ENCODE data around the gene FAM193A.
"Not testable (repeated sequence)": the region's sequence is repeated elsewhere in the genome, so short reads cannot be mapped to it uniquely, and the experiment has no call there.

Gene FAM193A

GRCh38 chr4:2755821-2756690 lies 219.6 kb downstream of the FAM193A start, which contains the start of gene TNIP2:
Gene TNIP2, minus strand, starts transcription at chr4:2756336. Its CDS starts 47 bp downstream, at chr4:2756289.
- peak; percentile 64 for DNase-seq

DNA sequence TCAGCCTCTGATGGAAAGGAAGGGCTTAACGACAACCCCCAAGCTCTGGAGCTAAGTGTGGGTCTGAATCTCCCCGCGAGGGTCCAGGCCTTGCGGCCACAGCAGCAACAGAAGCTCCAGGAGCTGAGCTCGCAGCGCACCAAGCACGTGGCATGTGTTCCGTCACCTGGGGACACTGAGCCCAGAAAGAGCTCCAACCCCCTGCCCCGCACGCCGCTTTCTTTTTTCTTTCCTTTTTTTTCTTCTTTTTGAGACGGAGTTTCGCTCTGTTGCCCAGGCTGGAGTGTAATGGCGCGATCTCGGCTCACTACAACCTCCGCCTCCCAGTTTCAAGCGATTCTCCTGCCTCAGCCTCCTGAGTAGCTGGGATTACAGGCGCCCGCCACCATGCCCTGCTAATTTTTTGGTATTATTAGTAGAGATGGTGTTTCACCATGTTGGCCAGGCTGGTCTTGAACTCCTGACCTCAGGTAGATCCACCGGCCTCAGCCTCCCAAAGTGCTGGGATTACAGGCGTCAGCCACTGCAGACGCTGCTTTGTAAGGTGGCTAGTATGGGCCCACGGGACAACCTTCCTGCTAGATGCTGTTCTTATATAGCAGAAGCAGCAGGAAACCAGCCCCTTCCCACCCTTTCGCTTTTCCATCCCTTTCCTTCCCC lies 220.4 kb downstream of the FAM193A start:
- DNase-seq = no peak

- no peak for DNase-seq
Observed at GRCh38 chr4:2757426-2757825, 221.0 kb downstream of the FAM193A start.

GRCh38 chr4:2761035-2761923 lies 224.8 kb downstream of the FAM193A start:
- no peak for DNase-seq

DNA sequence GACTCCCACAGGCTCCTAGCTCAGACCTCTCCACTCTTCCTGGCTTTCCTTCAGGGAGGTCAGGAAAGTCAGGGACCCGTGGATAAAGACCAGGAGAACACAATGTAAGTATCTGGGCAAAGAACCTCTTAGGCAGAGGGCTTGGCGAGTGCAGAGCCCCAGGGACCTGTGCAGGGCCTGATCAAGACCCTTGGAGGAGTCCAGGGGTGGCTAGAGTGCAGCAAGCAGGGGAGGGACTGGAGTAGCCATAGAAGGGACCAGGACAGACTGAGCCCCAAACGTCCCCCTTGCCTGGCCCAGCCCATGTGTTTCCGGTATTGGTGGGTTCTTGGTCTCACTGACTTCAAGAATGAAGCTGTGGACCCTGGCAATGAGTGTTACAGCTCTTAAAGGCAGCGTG lies 225.6 kb downstream of the FAM193A start:
- DNase-seq = no peak

DNA sequence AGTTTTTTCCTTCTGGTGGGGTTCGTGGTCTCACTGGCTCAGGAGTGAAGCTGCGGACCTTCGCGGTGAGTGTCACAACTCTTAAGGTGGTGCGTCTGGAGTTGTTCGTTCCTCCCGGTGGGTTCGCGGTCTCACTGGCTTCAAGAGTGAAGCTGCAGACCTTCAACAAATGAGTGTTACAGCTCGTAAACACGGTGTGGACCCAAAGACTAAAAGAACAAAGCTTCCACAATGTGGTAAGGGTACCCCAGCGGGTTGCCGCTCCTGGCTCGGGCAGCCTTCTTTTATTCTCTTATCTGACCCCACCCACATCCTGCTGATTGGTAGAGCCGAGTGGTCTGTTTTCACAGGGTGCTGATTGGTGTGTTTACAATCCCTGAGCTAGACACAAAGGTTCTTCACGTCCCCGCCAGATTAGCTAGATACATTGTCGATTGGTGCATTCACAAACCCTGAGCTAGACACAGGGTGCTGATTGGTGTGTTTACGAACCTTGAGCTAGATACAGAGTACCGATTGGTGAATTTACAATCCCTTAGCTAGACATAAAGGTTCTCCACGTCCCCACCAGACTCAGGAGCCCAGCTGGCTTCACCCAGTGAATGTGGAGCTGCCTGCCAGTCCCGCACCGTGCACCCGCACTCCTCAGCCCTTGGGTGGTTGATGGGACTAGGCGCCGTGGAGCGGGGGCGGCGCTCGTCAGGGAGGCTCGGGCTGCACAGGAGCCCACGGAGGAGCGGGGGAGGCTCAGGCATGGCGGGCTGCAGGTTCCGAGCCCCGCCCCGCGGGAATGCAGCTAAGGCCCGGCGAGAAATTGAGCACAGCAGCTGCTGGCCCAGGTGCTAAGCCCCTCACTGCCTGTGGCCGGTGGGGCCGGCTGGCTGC lies 226.3 kb downstream of the FAM193A start:
- not testable (repeated sequence) for DNase-seq

- DNase-seq = no peak
Observed at GRCh38 chr4:2763511-2763967, 227.1 kb downstream of the FAM193A start.

- no peak for DNase-seq
Observed at GRCh38 chr4:2765832-2766526, 229.5 kb downstream of the FAM193A start.

DNA sequence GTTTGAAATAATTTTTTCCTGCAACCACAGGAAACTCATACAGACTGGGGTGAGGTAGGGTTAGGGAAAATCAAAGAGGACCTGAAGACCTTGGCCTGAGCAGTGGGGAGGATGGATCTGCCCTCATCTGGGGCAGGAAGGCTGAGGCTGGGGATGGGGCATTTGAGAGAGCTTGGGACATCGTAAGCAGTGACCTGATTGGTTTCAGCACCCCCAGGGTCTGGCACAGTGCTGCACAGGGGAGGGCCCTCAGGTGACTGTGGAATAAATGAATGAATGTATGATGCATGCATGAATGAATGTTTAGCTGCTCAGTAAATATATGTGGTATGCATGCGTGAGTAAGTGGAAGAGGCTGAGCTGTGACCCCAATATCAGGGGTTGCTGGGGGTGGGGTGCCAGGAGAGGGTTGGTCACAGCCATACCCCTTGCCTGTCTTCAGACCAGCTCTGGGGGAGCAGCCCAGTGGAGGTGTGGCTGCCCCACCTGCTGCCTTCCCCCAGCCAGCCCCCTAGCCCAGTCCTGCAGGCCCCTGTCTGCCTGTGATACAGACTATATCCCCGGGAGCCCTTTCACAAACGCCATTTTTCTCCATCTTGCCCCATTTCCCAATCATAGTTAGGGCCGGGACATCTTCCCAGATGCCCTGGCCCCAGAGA lies 230.7 kb downstream of the FAM193A start:
- no peak for DNase-seq

DNA sequence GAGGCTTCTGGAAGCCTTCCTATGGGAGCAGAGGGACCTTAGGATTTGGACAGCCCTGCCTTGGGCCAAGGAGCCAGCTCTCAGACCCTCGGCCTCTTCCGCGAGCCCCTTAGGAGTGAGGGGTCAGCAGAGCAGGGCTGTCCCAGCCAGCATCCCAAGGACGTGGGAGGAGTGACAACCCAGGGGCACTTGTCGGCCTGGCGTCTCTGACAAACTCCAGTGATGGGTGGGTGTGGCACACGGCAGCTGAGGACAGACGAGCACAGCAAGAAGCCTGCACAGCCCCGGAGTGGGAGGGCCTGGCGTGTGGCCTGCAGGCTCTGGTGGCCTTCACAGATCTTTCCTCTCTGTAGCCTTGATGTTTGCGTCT lies 231.2 kb downstream of the FAM193A start:
- DNase-seq = no peak

- no peak for DNase-seq
Observed at GRCh38 chr4:2768124-2768523, 231.7 kb downstream of the FAM193A start.

DNA sequence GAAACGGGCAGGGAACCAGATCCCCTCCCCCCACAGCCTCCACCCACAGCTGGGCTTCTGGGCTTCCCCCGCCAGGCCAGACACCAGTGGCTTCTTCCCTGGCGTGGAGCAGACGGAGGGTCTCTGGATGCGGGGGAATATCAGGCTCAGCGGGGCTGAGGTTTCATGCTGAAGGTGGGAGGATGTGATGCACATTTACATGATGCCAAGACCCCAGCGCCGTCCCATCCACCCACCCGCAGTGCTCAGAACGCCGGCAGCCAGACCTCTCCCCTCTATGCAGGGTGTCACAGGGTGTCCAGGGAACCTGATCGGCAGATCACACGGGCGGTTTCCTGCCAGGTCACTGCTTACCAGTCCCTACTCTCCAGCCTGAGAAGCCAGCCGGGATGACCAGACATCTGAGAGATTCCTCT lies 232.5 kb downstream of the FAM193A start:
- DNase-seq = no peak

GRCh38 chr4:2771264-2771663 lies 234.8 kb downstream of the FAM193A start:
- no peak for DNase-seq

DNA sequence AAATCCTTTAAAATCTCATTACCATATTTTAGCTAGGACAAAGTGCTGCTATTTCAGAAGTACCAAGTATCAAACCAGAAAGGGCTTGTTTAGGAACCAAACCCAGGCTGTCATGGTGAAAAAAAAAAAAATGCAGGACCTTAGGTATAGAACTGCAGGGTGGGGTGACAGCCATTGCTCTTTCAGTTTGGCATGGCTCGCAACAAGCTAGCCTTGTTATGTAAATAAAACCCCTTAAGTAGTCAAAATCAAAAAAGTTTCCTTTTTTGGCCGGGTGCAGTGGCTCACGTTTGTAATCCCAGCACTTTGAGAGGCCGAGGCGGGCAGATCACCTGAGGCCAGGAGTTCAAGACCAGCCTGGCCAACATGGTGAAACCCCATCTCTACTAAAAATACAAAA lies 244.2 kb downstream of the FAM193A start:
- not testable (repeated sequence) for DNase-seq

- no peak for DNase-seq
Observed at GRCh38 chr4:2781911-2782310, 245.5 kb downstream of the FAM193A start.
